NB4 (cell line): Measurements from ENCODE around the gene NRG3.

Experiments used
- CTCF ChIP-seq: IDR thresholded peaks from one replicate; pipeline ENCODE4 v1.5.1; 2012; ENCODE audit warnings: low read depth, low read length
- POLR2A ChIP-seq: IDR thresholded peaks from 2 replicates; pipeline ENCODE4 v1.6.1; 2011; ENCODE audit warnings: mild to moderate bottlenecking; ENCODE audit not compliant: insufficient read length; ENCODE audit errors: extremely low read depth

DNA sequence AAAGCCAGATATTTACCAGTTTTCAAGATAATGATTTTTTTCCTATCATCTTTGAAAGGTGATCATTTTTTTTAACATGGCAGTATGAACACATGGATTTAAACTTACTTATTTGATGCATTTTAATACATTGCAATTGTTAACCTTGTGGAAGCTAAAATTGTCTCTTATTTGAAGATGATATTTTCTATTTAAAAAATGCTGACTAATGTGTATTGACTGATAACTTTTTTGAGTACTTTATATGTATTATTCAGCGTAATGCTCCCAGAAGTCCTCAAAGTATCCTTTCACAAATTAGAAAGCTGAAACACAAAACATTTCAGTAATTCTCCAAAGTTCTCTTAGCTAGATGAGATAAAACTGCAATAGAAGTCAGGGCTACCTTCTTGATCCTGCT, 677.3 kb downstream of the NRG3 start:
- no peak for TF ChIP-seq CTCF
- no peak for TF ChIP-seq POLR2A
